Progenitor cell of endocrine pancreas (in vitro differentiated cells): ENCODE data around the gene INSM1. TPM values are rescaled to one million over a fixed set of nuclear protein-coding genes. Genes with fewer than 3 reads are reported as not detected.

Experiments
- DNase-seq: peaks from one replicate; pipeline ENCODE4 v3.0.0; 2021; ENCODE audit warnings: low spot score; ENCODE audit not compliant: unreplicated experiment
- H3K27ac Mint-ChIP-seq: 2 replicates; pipeline ENCODE4 v1.8.0; 2021; ENCODE audit warnings: mild to moderate bottlenecking, moderate library complexity, mixed read lengths
- H3K27me3 Mint-ChIP-seq: 2 replicates; pipeline ENCODE4 v1.8.0; 2021; ENCODE audit warnings: mixed read lengths
- H3K36me3 Mint-ChIP-seq: 2 replicates; pipeline ENCODE4 v1.8.0; 2022; ENCODE audit warnings: mixed read lengths; ENCODE audit not compliant: insufficient read depth
- H3K4me1 Mint-ChIP-seq: 2 replicates; pipeline ENCODE4 v1.8.0; 2021; ENCODE audit warnings: low read depth, mixed read lengths
- H3K4me3 Mint-ChIP-seq: 2 replicates; pipeline ENCODE4 v1.8.0; 2021; ENCODE audit warnings: low read depth, mild to moderate bottlenecking, moderate library complexity, mixed read lengths
- H3K9me3 Mint-ChIP-seq: 2 replicates; pipeline ENCODE4 v1.8.0; 2021; ENCODE audit warnings: low read depth, mixed read lengths
- total RNA-seq: library from RNA; stranded (reverse); gene quantifications from 2 replicates; pipeline ENCODE4 v1.2.1, GENCODE V29; 2021
- TF ChIP-seq, protein P1 (sequence below): fragments of 200-600 bp; sonication (generic); IDR thresholded peaks from one replicate; pipeline ENCODE4 v1.5.0; 2021; ENCODE audit warnings: antibody characterized with exemption, mild to moderate bottlenecking; ENCODE audit not compliant: unreplicated experiment

INSM1 gene
- total RNA-seq, 1 donor from 2014 or later = 46.1 TPM

DNA sequence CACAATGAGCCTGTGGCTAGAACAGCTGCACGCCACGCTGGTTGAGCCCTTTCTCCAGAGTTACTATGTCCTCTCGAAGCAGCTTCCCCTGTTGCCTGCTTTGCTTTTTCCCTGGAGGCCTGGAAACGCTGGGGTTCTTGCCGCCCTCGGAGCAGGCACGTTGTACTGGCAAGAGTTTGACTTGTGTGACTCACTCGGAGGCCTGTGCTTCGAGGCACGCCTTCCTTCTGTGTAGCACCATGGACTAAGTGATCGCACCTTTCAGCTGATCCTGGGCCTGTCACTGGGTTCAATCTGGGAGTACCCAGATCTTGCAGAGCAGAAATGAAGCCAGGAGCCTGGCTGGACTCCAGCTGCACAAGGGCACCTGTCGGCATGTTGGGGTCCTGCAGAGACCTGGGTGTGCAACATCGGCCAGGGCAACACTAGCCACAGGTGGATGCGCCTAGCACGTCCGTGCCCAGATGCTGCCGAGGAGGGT is 5.2 kb downstream of the INSM1 start:
- TF ChIP-seq, protein P1, sequence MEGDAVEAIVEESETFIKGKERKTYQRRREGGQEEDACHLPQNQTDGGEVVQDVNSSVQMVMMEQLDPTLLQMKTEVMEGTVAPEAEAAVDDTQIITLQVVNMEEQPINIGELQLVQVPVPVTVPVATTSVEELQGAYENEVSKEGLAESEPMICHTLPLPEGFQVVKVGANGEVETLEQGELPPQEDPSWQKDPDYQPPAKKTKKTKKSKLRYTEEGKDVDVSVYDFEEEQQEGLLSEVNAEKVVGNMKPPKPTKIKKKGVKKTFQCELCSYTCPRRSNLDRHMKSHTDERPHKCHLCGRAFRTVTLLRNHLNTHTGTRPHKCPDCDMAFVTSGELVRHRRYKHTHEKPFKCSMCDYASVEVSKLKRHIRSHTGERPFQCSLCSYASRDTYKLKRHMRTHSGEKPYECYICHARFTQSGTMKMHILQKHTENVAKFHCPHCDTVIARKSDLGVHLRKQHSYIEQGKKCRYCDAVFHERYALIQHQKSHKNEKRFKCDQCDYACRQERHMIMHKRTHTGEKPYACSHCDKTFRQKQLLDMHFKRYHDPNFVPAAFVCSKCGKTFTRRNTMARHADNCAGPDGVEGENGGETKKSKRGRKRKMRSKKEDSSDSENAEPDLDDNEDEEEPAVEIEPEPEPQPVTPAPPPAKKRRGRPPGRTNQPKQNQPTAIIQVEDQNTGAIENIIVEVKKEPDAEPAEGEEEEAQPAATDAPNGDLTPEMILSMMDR = no peak
- no peak for DNase-seq
- Mint-ChIP-seq H3K4me3 (no peak overlapping the region), H3K4me1 (peaks cover 4% of the 10 kb centered on the region), H3K9me3 (no peaks in the 10 kb centered on the region), H3K36me3 (no peaks in the 10 kb centered on the region), H3K27ac (no peak overlapping the region), H3K27me3 (peaks cover 71% of the 10 kb centered on the region)

DNA sequence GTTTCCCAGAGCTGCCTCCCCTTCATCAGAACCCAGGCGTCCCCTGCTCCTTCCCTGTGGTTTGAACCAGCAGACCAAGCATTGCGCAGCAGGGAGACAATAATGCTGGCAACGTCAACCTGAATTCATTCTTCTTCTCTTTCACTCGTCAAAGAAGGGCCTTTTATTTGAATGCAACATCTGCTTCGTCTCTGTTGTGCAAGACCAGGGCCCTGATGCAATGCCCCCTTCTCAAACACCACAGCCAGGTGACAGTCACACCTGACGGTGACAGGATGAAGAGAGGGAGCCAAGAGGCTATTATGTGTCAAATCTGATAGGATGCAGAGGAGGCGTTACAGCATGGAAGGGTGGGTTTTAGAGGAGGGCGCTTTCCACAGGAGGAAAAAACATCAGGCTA is 8.0 kb downstream of the INSM1 start:
- DNase-seq = no peak
- H3K4me1 Mint-ChIP-seq = no peaks in the 10 kb centered on the region
- H3K9me3 Mint-ChIP-seq = peaks cover 2% of the 10 kb centered on the region
- H3K36me3 Mint-ChIP-seq = no peaks in the 10 kb centered on the region
- H3K27me3 Mint-ChIP-seq = peaks cover 56% of the 10 kb centered on the region
- no peak overlapping the region for H3K4me3 Mint-ChIP-seq
- TF ChIP-seq, protein P1 = no peak
- no peak overlapping the region for H3K27ac Mint-ChIP-seq

DNA sequence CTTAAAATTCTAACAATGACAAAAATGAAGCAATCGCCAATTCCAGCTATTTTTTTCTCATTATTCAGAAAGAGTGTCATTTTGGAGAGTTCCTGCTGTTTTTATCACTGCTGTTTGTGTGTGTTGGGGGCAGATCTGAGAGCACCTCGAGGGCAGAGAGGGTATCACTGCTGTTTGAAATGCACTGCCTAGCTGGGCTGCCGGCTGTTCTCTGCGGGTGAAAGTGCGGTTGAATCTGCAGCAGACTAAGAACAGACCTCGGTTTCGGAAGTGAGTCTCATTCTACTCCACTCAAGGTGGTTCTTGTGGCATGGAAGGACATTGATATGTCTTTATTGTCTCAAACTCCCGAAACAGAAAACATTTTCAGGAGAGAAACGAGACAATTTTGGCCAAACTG is 18.3 kb downstream of the INSM1 start:
- peaks cover 2% of the 10 kb centered on the region for H3K4me1 Mint-ChIP-seq

DNA sequence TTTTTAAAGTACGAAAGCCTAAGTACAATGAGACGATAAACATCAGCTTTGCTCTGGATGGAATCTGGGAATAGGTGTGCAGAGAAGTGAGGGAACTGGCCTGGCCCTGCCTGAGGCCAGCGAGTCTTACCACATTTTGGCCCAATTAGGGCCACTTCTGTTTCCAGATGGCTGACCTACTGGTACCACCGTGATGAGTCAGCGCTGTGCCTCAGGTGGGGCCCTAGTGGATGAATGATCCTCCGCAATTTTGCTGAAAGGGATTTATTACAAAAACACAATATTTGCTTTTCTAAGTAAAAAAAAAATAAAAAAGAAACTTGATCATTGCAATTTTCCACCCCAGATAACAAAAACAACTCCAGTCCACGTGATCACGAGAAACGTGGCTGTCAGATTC is 22.5 kb downstream of the INSM1 start:
- H3K9me3 Mint-ChIP-seq = no peaks in the 10 kb centered on the region
- TF ChIP-seq, protein P1 = no peak
- peaks cover 27% of the 10 kb centered on the region for H3K36me3 Mint-ChIP-seq
- no peak overlapping the region for H3K4me3 Mint-ChIP-seq
- H3K27me3 Mint-ChIP-seq = no peaks in the 10 kb centered on the region
- H3K4me1 Mint-ChIP-seq = peaks cover 2% of the 10 kb centered on the region
- H3K27ac Mint-ChIP-seq = no peak overlapping the region
- DNase-seq = no peak

More for the DNA sequence above, 18.3 kb downstream of the INSM1 start:
- no peak for DNase-seq
- no peak overlapping the region for H3K27ac Mint-ChIP-seq
- TF ChIP-seq, protein P1 = no peak
- no peaks in the 10 kb centered on the region for H3K9me3 Mint-ChIP-seq
- no peak overlapping the region for H3K4me3 Mint-ChIP-seq
- peaks cover 4% of the 10 kb centered on the region for H3K27me3 Mint-ChIP-seq
- H3K36me3 Mint-ChIP-seq = peaks cover 6% of the 10 kb centered on the region

DNA sequence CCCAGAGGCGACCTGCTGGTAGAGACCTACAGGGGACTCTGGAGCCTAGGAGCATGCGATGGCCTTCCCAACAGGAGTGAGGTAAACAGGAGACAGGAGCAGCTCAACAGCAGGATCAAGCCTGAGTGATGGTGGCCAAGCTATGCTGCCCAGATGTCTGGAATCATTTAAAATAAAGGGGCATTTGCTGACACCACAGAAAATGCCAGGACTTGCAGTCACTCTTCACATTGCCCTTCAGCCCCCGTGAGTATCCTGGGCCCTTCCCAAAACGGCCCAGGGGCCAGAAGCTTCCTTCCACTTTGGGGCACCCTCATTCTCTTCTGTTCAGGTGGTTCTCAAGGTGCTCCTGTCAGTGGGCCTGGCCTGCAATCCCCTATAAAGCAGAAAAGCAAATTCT is 23.2 kb downstream of the INSM1 start:
- H3K27ac Mint-ChIP-seq = no peak overlapping the region
- H3K4me3 Mint-ChIP-seq = no peak overlapping the region
- H3K27me3 Mint-ChIP-seq = no peaks in the 10 kb centered on the region
- H3K4me1 Mint-ChIP-seq = peaks cover 2% of the 10 kb centered on the region
- DNase-seq = no peak
- peaks cover 28% of the 10 kb centered on the region for H3K36me3 Mint-ChIP-seq
- H3K9me3 Mint-ChIP-seq = no peaks in the 10 kb centered on the region
- TF ChIP-seq, protein P1 = no peak
